Inflammatory macrophage (primary cell): ENCODE measurements around the gene YWHAQ.
"Not testable (repeated sequence)": the region's sequence is repeated elsewhere in the genome, so short reads cannot be mapped to it uniquely, and the experiment has no call there.

ENCODE experiments used
- DNase-seq, 2 donors: peaks; one replicate each; pipeline ENCODE4 v3.0.0-alpha.2; 2020 to 2022

The YWHAQ gene

GRCh38 chr2:9593925-9594324 lies 36.9 kb downstream of the YWHAQ start:
- peak; percentile 17 to 21 for DNase-seq

GRCh38 chr2:9592699-9593098 lies 38.1 kb downstream of the YWHAQ start:
- DNase-seq = no peak

GRCh38 chr2:9590641-9591040 lies 40.2 kb downstream of the YWHAQ start:
- no peak for DNase-seq

GRCh38 chr2:9586465-9586864 lies 44.3 kb downstream of the YWHAQ start:
- no peak for DNase-seq

GRCh38 chr2:9585486-9585885 lies 45.3 kb downstream of the YWHAQ start:
- no peak for DNase-seq

GRCh38 chr2:9584902-9585301 lies 45.9 kb downstream of the YWHAQ start:
- not testable (repeated sequence) for DNase-seq

- DNase-seq = no peak
Measured at GRCh38 chr2:9582624-9583023, 48.2 kb downstream of the YWHAQ start.

GRCh38 chr2:9578467-9579235 lies 52.1 kb downstream of the YWHAQ start:
- no peak for DNase-seq

- DNase-seq = no peak
Measured at GRCh38 chr2:9574331-9574730, 56.5 kb downstream of the YWHAQ start.

GRCh38 chr2:9573840-9574239 lies 57.0 kb downstream of the YWHAQ start:
- no peak for DNase-seq

GRCh38 chr2:9573013-9573720 lies 57.6 kb downstream of the YWHAQ start:
- DNase-seq = no peak

GRCh38 chr2:9570182-9571060 lies 60.4 kb downstream of the YWHAQ start:
- no peak for DNase-seq

- peak; percentile 29 to 74 for DNase-seq
Measured at GRCh38 chr2:9565436-9566153, 65.2 kb downstream of the YWHAQ start.

- no peak for DNase-seq
Measured at GRCh38 chr2:9560628-9561027, 70.2 kb downstream of the YWHAQ start.

- no peak for DNase-seq
Measured at GRCh38 chr2:9558948-9559381, 71.8 kb downstream of the YWHAQ start.

GRCh38 chr2:9556121-9556743 lies 74.6 kb downstream of the YWHAQ start:
- DNase-seq = peak in 1 of 2 donors; percentile 25

GRCh38 chr2:9555297-9556120 lies 75.3 kb downstream of the YWHAQ start, which contains the start of gene ADAM17:
TSS of gene ADAM17 (minus strand) at chr2:9555830. CDS start at chr2:9555605, 225 bp downstream.
- DNase-seq = peak; percentile 97 to 98

GRCh38 chr2:9554921-9555296 lies 75.9 kb downstream of the YWHAQ start:
- DNase-seq = peak; percentile 87 to 89

- peak; percentile 77 to 98 for DNase-seq
Measured at GRCh38 chr2:9552219-9553178, 78.3 kb downstream of the YWHAQ start.
